ENCODE data around the gene CRHR1. TPM values are rescaled to one million over a fixed set of nuclear protein-coding genes. Genes with fewer than 3 reads are reported as not detected.

Gene CRHR1
- total RNA-seq, 1 experiment from 2014 or later, result 0.15 TPM

DNA sequence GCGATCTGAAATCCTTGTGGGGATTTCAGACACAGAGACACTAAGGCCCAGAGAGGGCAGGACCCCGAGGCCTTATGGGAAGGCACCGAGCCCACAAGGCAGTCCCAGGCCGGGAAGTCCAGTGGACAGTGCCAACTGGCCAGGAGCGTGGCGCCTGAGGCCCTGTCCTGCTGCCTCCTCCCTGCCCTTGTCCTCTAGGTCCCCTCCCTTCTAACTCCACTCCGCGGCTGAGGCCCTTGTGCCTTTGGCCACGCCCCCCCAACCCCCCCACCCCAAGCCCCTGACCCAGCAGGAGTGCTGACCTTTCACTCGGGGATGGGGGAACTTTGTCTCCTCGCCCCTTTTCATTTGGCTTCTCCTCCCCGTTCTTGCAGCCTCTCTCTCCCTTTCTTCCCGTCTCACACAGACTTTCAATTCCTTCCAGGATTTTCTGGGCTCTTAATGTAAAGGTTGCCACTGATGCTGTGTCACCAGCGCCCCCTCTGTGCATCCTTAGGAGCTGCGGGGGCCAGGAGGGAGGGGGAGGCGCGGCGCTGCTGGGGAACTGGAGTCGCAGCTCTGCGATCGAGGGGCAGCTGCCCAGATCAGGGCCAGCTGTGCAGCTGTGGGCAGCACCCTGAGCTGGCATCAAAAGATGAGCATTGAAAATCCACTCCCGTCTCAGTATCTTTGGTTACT is 29.1 kb downstream of the CRHR1 start:
- POLR2A ChIA-PET, result no interaction called here

More for the DNA sequence above, 29.1 kb downstream of the CRHR1 start:
- ATAC-seq, result no peak
- DNase-seq (ENCODE audit: low read depth, low spot score), result no peak
- CTCF ChIA-PET, result no interaction called here
- no peaks in the 10 kb centered on the region for H3K27me3 ChIP-seq (ENCODE audit: control insufficient read depth, insufficient read depth, low read length)
- BruUV-seq (replicated peaks), result no TSS peak
- in situ Hi-C loops (cut with HindIII; ENCODE audit: low pct_unique_long_range_greater_than_20kb, low sequenced_read_pairs), result no loop called here
- no peaks in the 10 kb centered on the region for H3K36me3 ChIP-seq (ENCODE audit: control insufficient read depth, insufficient read depth, low read length)
- no peaks in the 10 kb centered on the region for H3K9me3 ChIP-seq (ENCODE audit: control insufficient read depth, insufficient read depth, low read depth, low read length)
- H3K4me3 ChIP-seq (ENCODE audit: low read depth in 2 of 2, low read length in 2 of 2), result no peak overlapping the region
- no peak overlapping the region for H3K27ac ChIP-seq (ENCODE audit: low read length)
- no peak for TF ChIP-seq TCF7L2 (IDR thresholded peaks at IDR 0.05; ENCODE audit: low read depth, low read length)
- TF ChIP-seq POLR2AphosphoS5 (IDR thresholded peaks at IDR 0.05; ENCODE audit: low read depth, low read length), result no peak
- TF ChIP-seq SIN3A (IDR thresholded peaks at IDR 0.05; ENCODE audit: borderline replicate concordance, insufficient read depth, low read depth, low read length), result no peak
- no peak for TF ChIP-seq REST (IDR thresholded peaks at IDR 0.05; ENCODE audit: insufficient read depth in 1 of 2, low read depth in 2 of 2, low read length in 1 of 2)
- TF ChIP-seq CTCF (IDR thresholded peaks at IDR 0.05), result no peak
- intact Hi-C loops (cut with micrococcal nuclease; ENCODE audit: unreplicated experiment), result no loop called here
- no peaks in the 10 kb centered on the region for H3K4me1 ChIP-seq (ENCODE audit: control insufficient read depth, insufficient read depth, low read length)

All from Panc1 (cell line).